Renal pelvis (tissue), 4 donors: ENCODE measurements around the gene AGTRAP. TPM values are rescaled to one million over a fixed set of nuclear protein-coding genes. Genes with fewer than 3 reads are reported as not detected.

Experiments
- DNase-seq: peaks from one replicate; pipeline ENCODE4 v3.0.0-alpha.2; 2013
- polyA plus RNA-seq, 3 donors: library from polyadenylated mRNA; unstranded; fragments of 120-200 nt; gene quantifications; one replicate each; pipeline ENCODE4 v1.2.1, GENCODE V29; 2013; ENCODE audit not compliant: insufficient read length in 3 of 3

Gene AGTRAP
- polyA plus RNA-seq, 3 donors, result 53.1 to 53.9 (median 53.7) TPM

GRCh38 chr1:11778844-11779623 lies 43.1 kb downstream of the AGTRAP start:
- no peak for DNase-seq

DNA sequence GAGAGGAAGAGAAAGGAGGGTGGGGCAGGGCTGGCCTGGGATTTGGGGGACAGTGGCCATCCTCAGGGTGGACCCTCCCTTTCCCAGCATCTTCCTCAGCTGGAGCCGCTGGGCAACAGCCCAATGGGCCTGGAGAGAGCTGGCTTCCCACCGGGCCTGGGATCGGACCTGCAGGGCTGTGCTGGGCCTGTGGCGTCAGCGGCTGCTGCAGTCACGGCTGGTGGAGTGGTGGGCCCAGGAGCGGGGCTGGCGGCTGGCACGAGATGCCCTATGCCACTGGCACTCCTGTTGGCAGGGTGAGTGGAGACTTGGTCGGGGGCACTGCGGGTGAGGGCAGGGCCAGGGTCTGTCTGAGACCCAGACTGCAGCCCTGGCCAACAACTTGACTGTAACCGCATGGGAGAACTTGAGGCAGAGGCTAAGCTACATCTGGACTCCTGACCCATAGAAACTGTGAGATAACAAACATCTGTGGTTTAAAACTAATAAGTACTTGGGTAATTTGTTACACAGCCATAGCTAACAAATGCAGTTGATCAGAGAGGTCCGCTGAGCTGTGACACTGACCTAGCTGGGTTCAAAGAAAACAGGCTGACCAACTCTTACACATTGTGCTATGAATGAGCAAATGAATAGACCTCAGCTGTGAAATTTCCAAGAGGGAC lies 43.9 kb downstream of the AGTRAP start:
- DNase-seq, result no peak

- no peak for DNase-seq
These were observed 44.6 kb downstream of the AGTRAP start for GRCh38 chr1:11780380-11781147.

DNA sequence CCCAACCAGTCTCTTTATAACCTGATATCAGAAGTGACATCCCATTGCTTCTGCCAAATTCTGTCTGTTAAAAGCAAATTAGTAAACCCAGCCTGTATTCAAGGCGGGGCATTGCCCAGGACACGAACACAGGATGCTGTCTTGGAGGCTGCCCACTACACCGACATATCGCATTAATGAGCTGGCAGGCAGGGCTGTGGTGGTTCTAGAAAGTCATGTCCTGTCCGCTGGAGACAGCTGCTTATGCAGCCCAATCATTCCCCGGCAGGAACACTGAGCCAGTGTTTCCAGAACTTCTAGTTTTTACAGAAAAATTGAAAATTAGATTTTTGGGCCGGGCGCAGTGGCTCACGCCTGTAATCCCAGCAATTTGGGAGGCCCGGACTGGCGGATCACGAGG lies 45.4 kb downstream of the AGTRAP start:
- DNase-seq, result no peak

DNA sequence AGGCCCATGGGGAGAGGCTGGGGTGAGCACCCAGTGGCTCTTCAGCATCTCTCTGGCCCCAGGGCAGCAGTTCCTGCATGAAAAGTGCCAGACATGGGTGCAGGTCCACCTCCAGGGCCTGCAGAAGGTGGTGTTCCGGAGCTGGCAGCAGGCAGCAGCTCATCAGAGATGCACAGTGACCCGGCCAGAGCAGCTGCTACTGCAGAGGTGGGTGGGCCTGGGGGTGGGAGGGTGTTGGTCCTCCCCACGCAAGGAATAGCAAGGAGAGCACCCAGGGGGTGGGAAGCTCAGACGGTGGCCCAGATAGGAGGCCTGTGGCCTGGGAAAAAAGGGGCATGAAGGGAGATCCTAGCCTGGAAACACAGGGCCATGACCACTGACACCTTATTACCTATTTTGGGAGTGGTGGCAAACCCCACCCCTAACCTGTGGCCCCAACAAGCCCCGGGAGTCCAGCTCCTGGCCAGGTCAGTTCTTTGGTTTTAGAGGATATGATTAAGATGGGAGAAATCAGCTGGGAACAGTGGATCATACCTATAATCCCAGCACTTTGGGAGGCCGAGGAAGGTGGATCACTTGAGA lies 46.3 kb downstream of the AGTRAP start:
- no peak for DNase-seq

DNA sequence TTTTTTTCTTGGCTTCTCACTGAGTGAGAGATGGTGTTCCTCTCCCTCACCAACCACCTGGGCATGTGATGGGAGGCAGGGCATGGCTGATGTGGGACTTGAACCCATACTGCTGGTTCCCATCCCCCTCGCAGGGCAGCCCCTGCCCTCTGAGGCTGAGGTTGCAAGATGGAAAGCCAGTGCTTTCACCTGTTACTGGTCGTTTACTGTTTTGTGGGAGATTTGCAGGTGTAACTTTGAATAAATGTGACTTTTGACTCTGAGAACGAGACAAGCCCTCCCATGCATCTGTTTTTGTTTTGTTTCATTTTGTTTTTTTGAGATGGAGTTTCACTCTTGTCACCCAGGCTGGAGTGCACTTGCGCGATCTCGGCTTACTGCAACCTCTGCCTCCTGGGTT lies 47.6 kb downstream of the AGTRAP start:
- no peak for DNase-seq

DNA sequence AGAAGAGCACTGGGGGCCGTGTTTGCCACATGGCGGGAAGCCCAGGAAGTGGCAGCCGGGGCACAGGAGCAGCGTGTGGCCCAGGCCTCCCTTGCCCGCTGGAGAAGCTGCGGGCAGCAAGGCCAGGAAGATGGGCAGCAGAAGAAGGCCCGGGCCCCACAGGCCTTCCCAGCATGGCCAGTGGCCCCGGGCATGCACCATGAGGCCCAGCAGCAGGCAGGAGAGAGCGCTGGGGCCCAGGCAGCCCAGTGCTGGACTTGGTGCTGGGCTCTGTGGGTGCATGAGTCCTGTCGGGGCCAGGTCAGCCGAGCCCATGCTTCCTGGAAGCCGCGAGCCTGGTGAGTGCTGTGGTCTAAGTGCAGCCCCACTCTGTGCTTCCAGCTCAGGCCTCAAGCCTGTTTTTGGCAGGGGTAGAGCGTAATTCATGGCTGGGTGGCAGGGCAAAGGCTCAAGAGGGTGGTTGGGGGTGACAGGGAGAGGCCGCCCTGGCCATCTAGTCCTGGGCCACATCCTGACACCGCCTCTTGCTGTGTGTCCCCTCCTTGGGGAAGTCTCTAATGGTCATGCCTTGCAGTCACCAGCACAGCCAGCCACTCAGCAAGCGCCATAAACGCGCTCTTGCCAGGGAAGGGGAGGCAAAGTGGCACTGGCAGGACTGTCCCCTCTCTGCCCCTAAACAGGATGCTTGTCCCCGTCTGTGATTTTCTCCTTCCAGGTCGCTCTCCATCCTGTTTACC lies 48.5 kb downstream of the AGTRAP start:
- DNase-seq, result no peak

- DNase-seq, result no peak
These were observed 49.2 kb downstream of the AGTRAP start for GRCh38 chr1:11784993-11785769.

DNA sequence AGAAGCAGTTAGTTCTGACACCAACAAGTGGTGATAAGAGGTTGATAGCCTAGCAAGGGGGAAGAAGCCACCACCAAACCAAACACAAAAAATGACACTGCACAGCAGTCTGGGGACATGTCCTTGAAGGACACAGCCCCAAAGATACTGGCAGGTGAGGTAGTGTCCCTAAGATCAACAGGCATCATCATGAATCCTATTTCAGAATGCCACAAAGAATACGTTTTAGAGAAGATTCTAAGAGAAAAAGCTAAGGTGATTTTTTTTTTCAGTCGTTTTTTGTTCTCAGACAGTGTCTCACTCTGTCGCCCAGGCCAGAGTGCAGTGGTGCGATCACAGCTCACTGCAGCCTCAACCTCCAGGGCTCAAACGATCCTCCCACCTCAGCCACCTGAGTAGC lies 50.2 kb downstream of the AGTRAP start:
- no peak for DNase-seq

DNA sequence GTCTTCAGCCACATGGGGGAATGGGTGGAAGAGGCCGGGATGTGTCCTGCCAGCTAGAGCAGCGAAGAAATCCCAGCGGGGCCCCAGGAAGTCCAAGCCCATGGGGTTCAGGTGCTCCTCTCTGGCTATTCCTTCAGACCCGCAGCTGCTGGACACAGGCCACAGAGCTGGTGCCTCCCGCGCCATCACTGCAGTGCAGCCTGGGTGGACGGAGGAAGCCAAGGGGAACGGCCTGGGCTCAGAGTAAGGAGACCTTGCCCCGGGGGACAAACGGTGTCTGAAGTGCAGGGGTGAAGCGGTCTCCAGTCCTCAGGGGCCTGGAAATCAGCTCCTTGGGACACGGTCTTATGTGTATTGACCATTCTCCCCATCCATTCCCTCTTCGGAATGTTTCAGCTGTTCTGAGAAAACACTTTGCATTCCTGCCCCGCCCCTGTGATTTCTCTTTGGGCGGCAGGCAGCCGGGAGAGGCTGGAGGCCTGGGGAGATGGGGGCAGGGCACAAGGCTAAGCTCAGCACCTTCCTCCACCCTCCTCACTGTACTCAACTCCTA lies 51.4 kb downstream of the AGTRAP start:
- DNase-seq, result no peak

- no peak for DNase-seq
These were observed 52.0 kb downstream of the AGTRAP start for GRCh38 chr1:11787804-11788436.

GRCh38 chr1:11788549-11789053 lies 52.7 kb downstream of the AGTRAP start:
- DNase-seq, result no peak

DNA sequence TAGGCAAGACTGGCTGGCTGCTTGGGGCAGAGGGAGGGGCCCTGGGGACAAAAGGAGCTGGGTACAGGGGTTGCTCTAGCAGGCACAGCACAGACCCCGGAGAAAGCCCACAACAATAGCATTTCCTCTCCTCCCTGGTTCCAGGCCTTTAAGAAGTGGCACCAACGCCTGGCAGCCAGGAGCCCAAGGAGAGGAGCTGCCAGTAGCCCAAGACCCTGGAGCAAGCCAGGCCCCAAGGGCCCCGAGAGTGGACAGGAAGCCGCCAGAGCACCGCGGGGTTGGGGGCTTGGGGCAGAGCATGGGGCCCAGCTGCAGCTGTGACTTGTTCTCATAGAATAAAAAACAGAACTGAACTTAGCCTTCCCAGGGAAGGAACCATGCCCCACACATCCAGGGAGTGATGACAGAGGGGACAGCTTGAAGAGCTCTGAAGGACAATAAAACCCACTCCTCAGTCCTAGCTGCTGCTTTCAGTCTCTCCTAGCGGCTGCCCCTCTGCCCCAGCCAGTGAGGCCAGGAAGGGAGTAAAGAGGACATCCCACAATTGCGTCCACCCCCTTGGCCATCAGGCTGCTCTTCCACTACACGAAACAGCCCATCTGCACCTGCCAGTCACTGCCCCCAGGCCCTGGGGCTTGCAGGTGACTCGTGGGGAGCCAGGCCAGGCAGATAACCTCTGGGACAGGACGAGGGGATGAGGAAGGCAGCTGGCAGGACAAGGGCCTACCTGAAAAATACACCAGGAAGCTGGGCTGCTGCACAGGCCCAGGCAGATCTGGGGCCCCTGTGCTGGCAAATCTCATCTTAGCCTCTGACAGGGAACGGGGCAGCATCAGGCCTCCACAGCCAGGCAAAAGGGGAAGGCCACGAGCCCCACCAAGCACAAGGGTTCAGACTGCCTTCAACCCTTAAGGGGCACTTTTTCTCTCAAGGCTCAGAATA lies 53.5 kb downstream of the AGTRAP start:
- no peak for DNase-seq

GRCh38 chr1:11790101-11790879 lies 54.4 kb downstream of the AGTRAP start:
- no peak for DNase-seq

DNA sequence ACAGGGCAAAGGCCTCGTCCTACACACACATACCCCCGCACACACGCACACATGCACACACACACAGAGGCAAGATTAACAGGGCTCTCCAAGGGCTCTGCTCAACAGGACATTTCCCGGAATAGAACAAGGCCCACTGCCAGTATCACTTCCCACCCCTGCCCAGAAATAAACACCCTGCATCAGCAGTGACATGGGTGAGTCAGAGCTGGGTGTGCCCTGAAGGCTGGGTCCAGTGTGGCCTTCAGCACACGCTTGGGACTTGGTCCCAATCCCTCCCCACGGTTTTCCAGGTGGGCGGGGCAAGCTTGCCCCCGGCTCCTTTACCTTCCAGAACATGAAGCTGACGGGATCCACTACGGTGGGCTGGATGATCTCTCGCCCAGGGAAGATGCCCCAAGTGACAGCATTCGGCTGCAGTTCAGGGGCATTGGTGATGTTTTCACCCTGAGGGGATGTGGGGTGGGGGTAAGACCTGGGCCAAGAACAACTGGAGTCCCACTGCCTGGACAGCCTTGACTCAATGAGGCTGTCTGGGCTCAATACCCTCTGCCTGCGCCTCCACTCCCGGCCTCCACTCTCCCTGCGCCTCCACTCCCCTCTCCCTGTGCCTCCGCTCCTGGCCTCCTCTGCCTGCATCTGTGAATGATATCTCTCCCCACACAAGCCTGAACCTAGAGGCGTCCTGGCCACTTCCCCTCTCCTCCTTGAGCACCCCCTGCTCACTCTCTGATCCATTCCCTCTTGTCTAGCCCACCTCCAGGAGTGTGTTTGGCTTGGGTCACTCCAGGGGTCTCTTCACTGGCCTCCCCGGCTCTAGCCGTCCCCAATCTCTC lies 55.2 kb downstream of the AGTRAP start:
- DNase-seq, result no peak

DNA sequence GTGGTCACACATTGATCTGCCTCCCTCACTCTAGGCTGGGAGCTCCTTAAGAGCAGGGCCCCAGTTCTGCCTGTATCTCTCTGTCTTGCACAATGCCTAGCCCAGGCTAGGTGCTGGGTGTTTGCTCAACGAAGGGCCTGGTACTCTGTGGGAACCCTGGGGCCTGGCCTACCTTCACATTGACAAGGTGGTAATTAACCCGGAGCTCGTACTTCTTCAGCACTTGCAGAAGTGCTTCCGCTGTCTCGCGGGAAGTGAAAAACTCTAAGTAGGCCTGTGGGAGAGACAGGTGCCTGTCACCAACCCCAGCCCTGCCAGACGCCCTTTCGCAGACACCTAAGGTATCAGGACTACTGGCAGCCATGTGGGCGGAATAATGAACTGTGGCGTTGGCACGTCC lies 56.2 kb downstream of the AGTRAP start:
- DNase-seq, result no peak

GRCh38 chr1:11793819-11794218 lies 57.9 kb downstream of the AGTRAP start:
- no peak for DNase-seq
